Panc1 (cell line): Measurements from ENCODE around the gene NRCAM. TPM values are rescaled to one million over a fixed set of nuclear protein-coding genes. Genes with fewer than 3 reads are reported as not detected.

Experiments used
- ATAC-seq: fragments of 200-7000 bp; cut with Tn5 transposase; 2 replicates; pipeline ENCODE4 v1.9.1; 2020; ENCODE audit warnings: mild to moderate bottlenecking, moderate library complexity
- BruUV-seq: library from RNA; stranded (reverse); fragments of 400-500 nt; replicated peaks from 2 replicates; lab custom pipeline; 2021; lab: Mats Ljungman, UMichigan
- CTCF ChIA-PET: fragments of 300-600 bp; sonication (Branson Sonifier 250); formaldehyde crosslinking; loops from one replicate; lab custom pipeline; 2022; ENCODE audit warnings: antibody characterized with exemption; lab: Charles Lee
- POLR2A ChIA-PET: fragments of 300-600 bp; sonication (Branson Sonifier 250); formaldehyde crosslinking; loops from one replicate; lab custom pipeline; 2022; ENCODE audit warnings: antibody characterized with exemption; lab: Charles Lee
- DNase-seq: peaks from one replicate; pipeline ENCODE4 v3.0.0-alpha.2; 2010; ENCODE audit warnings: low read depth, low spot score
- H3K27ac ChIP-seq: 2 replicates; pipeline ENCODE4 v1.5.1; 2011; ENCODE audit warnings: mild to moderate bottlenecking, low read length, inconsistent platforms
- H3K27me3 ChIP-seq: fragments of 200-500 bp; sonication (Bioruptor generic); 2 replicates; pipeline ENCODE4 v1.6.0; 2014; ENCODE audit warnings: low read length, inconsistent platforms; ENCODE audit not compliant: control insufficient read depth, insufficient read depth
- H3K36me3 ChIP-seq: fragments of 200-500 bp; sonication (Bioruptor generic); 2 replicates; pipeline ENCODE4 v1.5.1; 2014; ENCODE audit warnings: inconsistent platforms, mild to moderate bottlenecking, low read length, moderate library complexity; ENCODE audit not compliant: control insufficient read depth, insufficient read depth
- H3K4me1 ChIP-seq: 2 replicates; pipeline ENCODE4 v1.5.1; 2011; ENCODE audit warnings: inconsistent platforms, mild to moderate bottlenecking, low read length, moderate library complexity; ENCODE audit not compliant: control insufficient read depth, insufficient read depth
- H3K4me3 ChIP-seq, 2 experiments: 2 replicates each; pipeline ENCODE4 v1.5.1; 2011 to 2012; ENCODE audit warnings: low read depth in 2 of 2, low read length in 2 of 2, mild to moderate bottlenecking in 2 of 2, inconsistent platforms in 1 of 2, moderate library complexity in 1 of 2
- H3K9me3 ChIP-seq: fragments of 200-500 bp; sonication (Bioruptor generic); 2 replicates; pipeline ENCODE4 v1.5.1; 2014; ENCODE audit warnings: low read depth, mild to moderate bottlenecking, inconsistent platforms, low read length, moderate library complexity; ENCODE audit not compliant: control insufficient read depth, insufficient read depth
- POLR2AphosphoS5 ChIP-seq: IDR thresholded peaks from 2 replicates; pipeline ENCODE4 v1.6.1; 2012; ENCODE audit warnings: mild to moderate bottlenecking, low read depth, low read length, moderate library complexity
- SIN3A ChIP-seq: IDR thresholded peaks from 2 replicates; pipeline ENCODE4 v1.6.1; 2012; ENCODE audit warnings: low read depth, mild to moderate bottlenecking, low read length, moderate library complexity, borderline replicate concordance; ENCODE audit not compliant: insufficient read depth
- TCF7L2 ChIP-seq: IDR thresholded peaks from 2 replicates; pipeline ENCODE4 v1.6.1; 2011; ENCODE audit warnings: mild to moderate bottlenecking, low read depth, low read length, inconsistent platforms
- in situ Hi-C: cut with HindIII; loops from 2 replicates; pipeline ENCODE4 v1.10.0; 2016; ENCODE audit warnings: low sequenced_read_pairs, low pct_unique_long_range_greater_than_20kb
- intact Hi-C: fragments of 100-400 bp; cut with micrococcal nuclease; formaldehyde crosslinking; loops from one replicate; pipeline ENCODE4 v1.10.0; 2022; ENCODE audit not compliant: unreplicated experiment
- total RNA-seq: library from RNA; stranded (reverse); gene quantifications from one replicate; pipeline ENCODE4 v1.2.1, GENCODE V29; 2021; ENCODE audit not compliant: unreplicated experiment
- TF ChIP-seq, protein P1 (sequence below): fragments of 450-650 bp; IDR thresholded peaks from 2 replicates; pipeline ENCODE4 v1.5.1; 2017; ENCODE audit warnings: mild to moderate bottlenecking
- TF ChIP-seq, protein P2 (sequence below), 2 experiments: IDR thresholded peaks; 2 replicates each; pipeline ENCODE4 v1.6.1; 2011 to 2012; ENCODE audit warnings: low read depth in 2 of 2, control low read depth in 1 of 2, low read length in 1 of 2, mild to moderate bottlenecking in 1 of 2, moderate library complexity in 1 of 2; ENCODE audit not compliant: insufficient read depth in 1 of 2

The NRCAM gene
- total RNA-seq, 1 experiment from 2014 or later, result 0.21 TPM

DNA sequence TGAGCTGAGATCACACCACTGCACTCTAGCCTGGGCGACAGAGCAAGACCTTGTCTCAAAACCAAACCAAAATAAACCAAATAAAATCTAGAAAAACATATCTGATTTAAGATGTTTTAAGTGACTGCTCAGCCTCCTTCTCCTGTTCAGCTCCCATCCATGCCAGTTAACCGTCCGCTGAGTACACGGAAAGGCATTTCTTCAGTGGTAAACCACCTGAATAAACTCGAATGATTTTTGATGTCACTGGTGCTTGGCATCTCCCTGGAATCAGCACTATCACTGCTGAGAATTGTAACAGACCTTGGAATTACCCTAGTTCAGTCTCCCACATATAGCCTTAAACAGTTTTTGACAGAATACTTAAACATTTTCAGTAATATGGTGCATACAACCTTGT lies 24.1 kb upstream of the NRCAM start:
- no TSS peak for BruUV-seq
- DNase-seq (no peak), ATAC-seq (no peak)
- Histone ChIP-seq H3K27me3 (no peaks in the 10 kb centered on the region), H3K9me3 (no peaks in the 10 kb centered on the region), H3K27ac (no peak overlapping the region), H3K4me1 (no peaks in the 10 kb centered on the region), H3K4me3 (no peak overlapping the region), H3K36me3 (no peaks in the 10 kb centered on the region)
- ChIA-PET POLR2A (no interaction called here), CTCF (no interaction called here)
- in situ Hi-C loops (no loop called here), intact Hi-C loops (no loop called here)
- TF ChIP-seq POLR2AphosphoS5, result no peak
- TF ChIP-seq SIN3A, result no peak
- TF ChIP-seq, protein P1, sequence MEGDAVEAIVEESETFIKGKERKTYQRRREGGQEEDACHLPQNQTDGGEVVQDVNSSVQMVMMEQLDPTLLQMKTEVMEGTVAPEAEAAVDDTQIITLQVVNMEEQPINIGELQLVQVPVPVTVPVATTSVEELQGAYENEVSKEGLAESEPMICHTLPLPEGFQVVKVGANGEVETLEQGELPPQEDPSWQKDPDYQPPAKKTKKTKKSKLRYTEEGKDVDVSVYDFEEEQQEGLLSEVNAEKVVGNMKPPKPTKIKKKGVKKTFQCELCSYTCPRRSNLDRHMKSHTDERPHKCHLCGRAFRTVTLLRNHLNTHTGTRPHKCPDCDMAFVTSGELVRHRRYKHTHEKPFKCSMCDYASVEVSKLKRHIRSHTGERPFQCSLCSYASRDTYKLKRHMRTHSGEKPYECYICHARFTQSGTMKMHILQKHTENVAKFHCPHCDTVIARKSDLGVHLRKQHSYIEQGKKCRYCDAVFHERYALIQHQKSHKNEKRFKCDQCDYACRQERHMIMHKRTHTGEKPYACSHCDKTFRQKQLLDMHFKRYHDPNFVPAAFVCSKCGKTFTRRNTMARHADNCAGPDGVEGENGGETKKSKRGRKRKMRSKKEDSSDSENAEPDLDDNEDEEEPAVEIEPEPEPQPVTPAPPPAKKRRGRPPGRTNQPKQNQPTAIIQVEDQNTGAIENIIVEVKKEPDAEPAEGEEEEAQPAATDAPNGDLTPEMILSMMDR, result no peak
- TF ChIP-seq TCF7L2, result no peak
- TF ChIP-seq, protein P2, sequence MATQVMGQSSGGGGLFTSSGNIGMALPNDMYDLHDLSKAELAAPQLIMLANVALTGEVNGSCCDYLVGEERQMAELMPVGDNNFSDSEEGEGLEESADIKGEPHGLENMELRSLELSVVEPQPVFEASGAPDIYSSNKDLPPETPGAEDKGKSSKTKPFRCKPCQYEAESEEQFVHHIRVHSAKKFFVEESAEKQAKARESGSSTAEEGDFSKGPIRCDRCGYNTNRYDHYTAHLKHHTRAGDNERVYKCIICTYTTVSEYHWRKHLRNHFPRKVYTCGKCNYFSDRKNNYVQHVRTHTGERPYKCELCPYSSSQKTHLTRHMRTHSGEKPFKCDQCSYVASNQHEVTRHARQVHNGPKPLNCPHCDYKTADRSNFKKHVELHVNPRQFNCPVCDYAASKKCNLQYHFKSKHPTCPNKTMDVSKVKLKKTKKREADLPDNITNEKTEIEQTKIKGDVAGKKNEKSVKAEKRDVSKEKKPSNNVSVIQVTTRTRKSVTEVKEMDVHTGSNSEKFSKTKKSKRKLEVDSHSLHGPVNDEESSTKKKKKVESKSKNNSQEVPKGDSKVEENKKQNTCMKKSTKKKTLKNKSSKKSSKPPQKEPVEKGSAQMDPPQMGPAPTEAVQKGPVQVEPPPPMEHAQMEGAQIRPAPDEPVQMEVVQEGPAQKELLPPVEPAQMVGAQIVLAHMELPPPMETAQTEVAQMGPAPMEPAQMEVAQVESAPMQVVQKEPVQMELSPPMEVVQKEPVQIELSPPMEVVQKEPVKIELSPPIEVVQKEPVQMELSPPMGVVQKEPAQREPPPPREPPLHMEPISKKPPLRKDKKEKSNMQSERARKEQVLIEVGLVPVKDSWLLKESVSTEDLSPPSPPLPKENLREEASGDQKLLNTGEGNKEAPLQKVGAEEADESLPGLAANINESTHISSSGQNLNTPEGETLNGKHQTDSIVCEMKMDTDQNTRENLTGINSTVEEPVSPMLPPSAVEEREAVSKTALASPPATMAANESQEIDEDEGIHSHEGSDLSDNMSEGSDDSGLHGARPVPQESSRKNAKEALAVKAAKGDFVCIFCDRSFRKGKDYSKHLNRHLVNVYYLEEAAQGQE (IDR thresholded peaks at IDR 0.05; ENCODE audit: insufficient read depth in 1 of 2, low read depth in 2 of 2, low read length in 1 of 2), result no peak

DNA sequence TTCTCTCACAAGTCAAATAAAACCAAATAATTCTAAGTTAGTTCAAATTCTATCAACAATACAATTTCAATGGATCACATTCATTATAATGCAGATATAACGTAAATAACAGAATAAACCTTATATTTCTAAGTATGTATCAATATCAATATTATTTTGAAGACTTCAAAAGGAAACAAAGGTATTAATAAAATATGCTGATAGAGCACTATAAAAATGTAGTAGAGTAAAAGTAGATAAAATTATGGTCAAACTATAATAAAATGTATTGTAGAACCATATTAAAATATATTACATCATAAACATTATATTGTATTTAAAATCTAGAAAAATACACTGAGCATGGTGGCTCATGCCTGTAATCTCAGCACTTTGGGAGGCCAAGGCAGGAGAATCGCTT lies 23.5 kb upstream of the NRCAM start:
- TF ChIP-seq, protein P2 (IDR thresholded peaks at IDR 0.05; ENCODE audit: insufficient read depth in 1 of 2, low read depth in 2 of 2, low read length in 1 of 2), result no peak
- no peak for TF ChIP-seq SIN3A
- no peak for TF ChIP-seq POLR2AphosphoS5
- TF ChIP-seq, protein P1, result no peak
- no peak for TF ChIP-seq TCF7L2
- DNase-seq, result no peak
- no peaks in the 10 kb centered on the region for H3K36me3 ChIP-seq
- ChIA-PET POLR2A (no interaction called here), CTCF (no interaction called here)
- H3K4me3 ChIP-seq, result no peak overlapping the region
- intact Hi-C loops (no loop called here), in situ Hi-C loops (no loop called here)
- no peak overlapping the region for H3K27ac ChIP-seq
- H3K4me1 ChIP-seq, result no peaks in the 10 kb centered on the region
- H3K9me3 ChIP-seq, result no peaks in the 10 kb centered on the region
- BruUV-seq, result no TSS peak
- H3K27me3 ChIP-seq, result no peaks in the 10 kb centered on the region
- ATAC-seq, result no peak
